Choroid plexus epithelial cell (primary cell): ENCODE data around the gene TMEM252.

Experiments used
- DNase-seq: peaks from one replicate; pipeline ENCODE4 v3.0.0-alpha.2; 2010; ENCODE audit warnings: low read depth
- H3K4me3 ChIP-seq: 2 replicates; pipeline ENCODE4 v1.5.1; 2011; ENCODE audit warnings: low read depth, mild to moderate bottlenecking, control low read depth, low read length, moderate library complexity
- CTCF ChIP-seq: conservative IDR thresholded peaks from 2 replicates; pipeline ENCODE4 v1.5.1; 2011; ENCODE audit warnings: low read depth, mild to moderate bottlenecking, control low read depth, inconsistent platforms, low read length, moderate library complexity

Gene TMEM252

GRCh38 chr9:68500457-68501381, 40.0 kb downstream of the TMEM252 start:
- DNase-seq = peak; percentile 35
- no peak for TF ChIP-seq CTCF
- H3K4me3 ChIP-seq = no peak overlapping the region

GRCh38 chr9:68498816-68499215, 41.9 kb downstream of the TMEM252 start:
- no peak overlapping the region for H3K4me3 ChIP-seq
- DNase-seq = no peak
- no peak for TF ChIP-seq CTCF

DNA sequence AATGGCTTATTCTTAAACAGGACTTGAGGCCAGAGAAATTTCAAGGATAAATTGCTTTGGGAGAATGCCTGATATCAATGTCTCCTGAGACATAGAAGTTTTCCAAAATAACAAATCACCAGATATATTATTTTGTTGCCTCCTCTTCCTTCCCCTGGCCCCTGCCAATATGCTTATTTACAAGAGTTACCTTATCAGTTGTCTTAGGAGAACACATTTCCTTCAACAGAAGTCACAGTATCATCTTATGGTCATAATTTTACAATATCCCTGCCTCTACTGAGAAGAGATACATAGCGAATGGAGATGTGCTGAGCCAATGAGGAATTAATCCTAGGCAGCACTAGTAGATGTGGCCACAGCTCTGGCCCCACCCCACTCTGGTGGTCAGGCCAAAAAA, 43.1 kb downstream of the TMEM252 start:
- no peak for TF ChIP-seq CTCF
- H3K4me3 ChIP-seq = no peak overlapping the region

DNA sequence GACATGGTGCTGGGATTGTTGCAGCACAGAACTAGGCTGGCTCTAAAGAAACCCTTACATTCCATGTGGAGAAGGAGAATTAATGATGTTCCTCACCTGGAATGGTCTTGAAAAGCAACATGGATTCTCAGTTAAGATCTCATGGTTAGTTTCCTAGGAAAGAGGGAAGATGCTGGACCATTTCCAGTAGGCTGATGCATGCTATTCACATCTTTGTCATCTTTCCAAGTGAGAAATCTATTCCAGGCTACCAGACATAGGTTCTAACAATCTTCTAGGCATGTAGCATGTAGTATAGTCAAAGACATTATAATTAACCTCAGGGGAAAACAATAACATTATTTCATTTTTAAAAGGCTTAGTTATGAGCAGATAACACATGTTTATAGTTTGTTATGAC, 44.3 kb downstream of the TMEM252 start:
- H3K4me3 ChIP-seq = no peak overlapping the region
- no peak for DNase-seq
- TF ChIP-seq CTCF = no peak

More for the DNA sequence above, 43.1 kb downstream of the TMEM252 start:
- no peak for DNase-seq

GRCh38 chr9:68495247-68495646, 45.4 kb downstream of the TMEM252 start:
- no peak for TF ChIP-seq CTCF
- DNase-seq = no peak
- H3K4me3 ChIP-seq = no peak overlapping the region

DNA sequence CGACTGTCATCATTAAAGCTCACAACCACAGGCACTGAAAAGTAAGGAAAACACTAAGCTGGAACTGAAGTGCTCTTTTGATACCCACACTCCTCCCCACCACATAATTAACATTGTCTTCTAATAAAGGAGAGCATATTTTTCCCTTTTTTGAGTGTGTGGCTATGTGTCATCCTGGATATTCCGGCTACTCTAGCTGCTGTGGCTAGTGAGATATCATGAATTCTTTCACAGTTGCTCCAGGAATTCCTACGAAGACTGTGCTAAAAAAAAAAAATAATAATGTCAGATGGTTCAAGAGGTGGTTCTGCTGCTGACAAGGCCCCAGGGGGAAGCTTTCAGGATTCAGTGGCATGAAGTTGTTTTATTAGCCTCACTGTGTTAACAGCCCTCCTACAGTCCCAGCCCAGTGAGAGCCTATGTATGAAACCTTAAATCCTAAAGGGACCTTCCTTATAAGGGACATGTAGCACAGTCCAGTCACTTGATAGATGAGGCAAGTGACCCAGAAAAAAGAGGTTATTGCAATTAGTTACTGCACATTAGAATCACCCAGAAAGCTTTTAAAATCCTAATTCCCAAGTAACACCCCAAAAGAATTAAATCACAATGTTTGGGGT, 46.6 kb downstream of the TMEM252 start:
- no peak for TF ChIP-seq CTCF
- no peak overlapping the region for H3K4me3 ChIP-seq
- no peak for DNase-seq
